HG03097 (cell line): ENCODE data around the gene MAPKAP1.

Experiments
- ATAC-seq: cut with Tn5 transposase; IDR thresholded peaks from one replicate; pipeline ENCODE4 v1.9.1; 2021; ENCODE audit not compliant: unreplicated experiment, low FRiP score

The MAPKAP1 gene

DNA sequence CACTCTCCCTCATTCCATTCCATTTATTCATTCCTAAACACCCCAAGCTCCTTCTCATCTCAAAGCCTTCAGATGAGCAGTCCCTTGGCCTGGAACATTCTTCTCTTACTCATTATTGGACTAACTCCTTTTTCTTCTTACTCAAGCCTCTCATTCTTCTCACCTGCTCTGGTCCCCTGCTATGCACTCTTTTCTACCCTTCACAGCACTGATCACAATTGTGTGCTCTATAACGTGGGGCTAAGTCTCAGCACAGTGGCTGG, 212.4 kb downstream of the MAPKAP1 start:
- ATAC-seq = no peak

DNA sequence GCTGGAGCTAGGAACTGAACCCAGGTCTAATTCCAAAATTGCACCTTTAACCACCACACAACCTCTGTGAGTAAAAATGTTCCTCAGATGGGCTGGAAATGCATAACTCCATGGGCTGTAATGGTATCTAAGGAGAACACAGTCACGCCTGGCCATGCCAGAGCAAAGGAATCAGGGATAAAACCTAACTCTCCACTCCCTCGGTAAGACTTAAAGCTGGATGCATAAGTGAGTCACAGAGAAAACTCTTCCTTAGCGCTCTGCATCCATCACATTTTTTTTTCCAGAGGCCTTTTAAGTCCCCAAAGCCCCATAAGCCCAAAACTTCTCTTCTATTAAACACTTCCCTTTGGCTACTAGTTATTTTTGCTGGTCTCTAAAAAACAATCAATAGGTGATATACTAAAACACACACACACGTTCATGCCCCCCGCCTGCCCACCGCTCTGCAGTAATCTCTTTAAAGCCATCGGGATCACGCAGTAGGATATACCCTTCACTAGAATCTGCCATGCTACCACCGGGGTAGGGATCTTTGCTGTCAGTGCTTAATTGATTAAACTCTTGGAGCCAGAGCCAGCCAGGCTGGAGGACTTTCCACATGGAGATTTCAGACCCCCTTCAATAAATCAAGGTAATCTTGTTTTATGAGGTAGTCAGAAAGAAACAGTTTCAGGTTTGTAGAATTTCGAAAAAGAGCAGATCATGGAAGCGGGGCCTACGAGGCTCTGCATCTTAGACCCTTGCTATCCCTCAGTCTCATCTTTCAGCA, 212.9 kb downstream of the MAPKAP1 start:
- no peak for ATAC-seq

DNA sequence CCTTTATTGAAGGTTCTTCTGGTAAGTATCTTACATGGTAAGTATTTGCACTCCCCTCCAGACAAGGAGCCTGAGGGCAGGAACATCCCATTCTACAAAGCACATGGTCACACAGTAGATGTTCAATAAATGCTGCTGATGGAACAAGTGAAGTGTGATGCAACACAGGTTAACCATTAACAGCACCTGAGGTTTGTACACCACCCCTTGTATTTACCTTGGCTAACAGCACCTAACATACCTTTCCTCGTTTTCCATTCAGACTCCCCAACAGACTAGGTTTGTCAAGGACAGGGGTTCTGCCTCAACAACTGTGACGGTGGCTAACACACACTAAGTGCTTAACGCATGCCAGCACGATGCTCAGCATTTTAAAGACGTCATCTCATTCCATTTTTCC, 213.6 kb downstream of the MAPKAP1 start:
- no peak for ATAC-seq

DNA sequence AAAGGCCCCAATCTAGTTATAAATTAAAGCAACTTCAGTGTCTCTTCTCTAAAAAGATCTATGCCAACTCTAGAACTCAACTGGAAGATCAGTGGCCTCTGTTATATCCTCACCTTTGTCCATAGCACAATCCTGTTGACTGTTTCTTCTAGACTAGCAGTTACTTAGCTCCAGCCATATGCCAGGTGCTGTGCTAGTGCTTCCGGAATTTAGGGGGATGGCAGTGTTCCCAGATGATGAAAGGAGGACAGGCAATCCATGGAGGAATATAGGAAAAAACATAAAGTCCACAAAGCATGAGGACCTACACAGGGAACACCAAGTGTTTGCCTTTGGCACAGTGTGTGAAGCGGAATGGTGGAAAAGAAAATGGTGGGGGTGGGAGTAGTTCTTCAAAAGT, 214.3 kb downstream of the MAPKAP1 start:
- no peak for ATAC-seq

DNA sequence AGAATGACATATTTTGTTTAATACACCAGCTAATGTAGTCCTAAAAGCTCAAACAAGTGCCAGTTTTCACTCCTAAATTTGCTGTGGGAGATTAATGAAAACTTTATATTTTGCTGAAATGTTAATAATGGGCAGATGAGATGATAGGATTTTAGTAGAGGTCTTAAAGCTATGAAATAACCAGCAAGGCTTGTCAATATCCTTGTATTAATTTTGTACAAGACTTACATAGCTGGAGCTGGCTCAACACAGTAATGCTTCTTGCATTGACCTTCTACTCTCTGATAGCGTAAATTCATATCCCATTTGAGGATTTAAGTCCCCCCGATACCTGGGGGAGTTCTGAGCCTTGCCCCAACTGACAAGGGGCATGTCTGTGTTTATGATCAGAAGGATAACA, 219.2 kb downstream of the MAPKAP1 start:
- ATAC-seq = no peak

DNA sequence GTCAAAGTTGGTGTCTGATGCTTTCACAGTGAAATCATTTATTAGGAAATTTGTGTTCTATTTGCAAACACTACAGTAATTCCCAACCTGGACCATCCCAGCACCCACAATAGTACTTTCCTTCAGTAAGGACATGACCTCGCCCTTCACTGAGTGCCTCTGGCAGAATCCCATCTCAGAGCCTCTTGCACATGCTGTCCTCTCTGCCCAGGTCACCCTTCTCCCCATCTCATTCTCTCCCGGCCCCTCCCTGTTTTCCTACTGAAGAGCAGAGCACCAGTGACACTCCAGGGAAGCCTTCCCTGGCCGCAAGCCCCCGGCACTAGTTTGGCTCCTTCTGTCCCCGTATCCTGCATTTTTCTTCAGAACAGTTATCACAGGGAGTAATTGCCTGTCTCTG, 220.4 kb downstream of the MAPKAP1 start:
- ATAC-seq = no peak

DNA sequence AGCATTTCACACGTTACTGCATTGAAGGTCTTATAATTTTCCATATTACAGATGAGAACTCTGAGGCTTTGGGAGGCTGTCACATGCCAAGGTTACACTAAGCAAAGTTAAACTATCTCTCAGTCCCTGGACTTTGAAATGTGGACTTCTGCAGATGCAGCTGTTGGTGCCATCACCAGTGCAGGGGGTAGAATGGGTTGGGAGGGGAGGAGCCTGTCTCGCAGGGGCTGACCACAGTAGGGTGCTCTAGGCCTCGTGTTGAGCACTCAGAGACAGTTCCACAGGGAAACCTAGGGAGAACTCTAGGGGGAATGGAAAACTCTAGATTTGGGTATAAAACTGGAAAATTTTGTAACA, 220.9 kb downstream of the MAPKAP1 start:
- no peak for ATAC-seq

DNA sequence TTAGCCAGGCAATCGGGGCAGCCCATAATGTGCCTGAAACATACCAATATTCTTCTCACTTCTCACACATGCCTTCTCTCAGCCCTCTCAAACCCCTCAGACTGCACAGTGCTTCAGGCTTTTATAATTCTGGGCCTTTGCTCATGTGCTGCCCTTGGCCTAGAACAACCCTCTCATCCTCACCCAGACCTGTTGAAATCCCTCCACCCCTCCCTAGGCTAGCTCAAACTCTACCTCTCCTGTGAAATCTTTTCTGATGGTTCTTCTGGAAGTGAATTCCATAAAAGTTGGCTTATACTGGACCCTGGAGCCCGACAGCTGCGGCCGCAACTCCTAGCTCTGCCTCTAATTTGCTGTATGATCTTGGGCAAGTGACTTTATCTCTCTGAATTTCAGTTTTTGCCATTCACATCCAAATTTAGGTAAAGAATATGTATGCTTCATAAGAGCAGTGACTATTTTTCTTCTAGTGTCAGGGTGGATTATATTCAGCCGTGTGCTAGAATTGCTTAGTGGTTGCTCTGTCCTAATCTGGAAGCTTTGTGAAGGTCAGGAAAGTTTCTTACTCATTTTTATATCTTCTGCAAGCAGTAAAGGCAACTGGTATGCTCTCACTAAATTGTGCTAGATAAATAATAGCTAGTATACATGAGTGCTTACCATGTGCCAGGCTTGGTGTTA, 221.4 kb downstream of the MAPKAP1 start:
- no peak for ATAC-seq

DNA sequence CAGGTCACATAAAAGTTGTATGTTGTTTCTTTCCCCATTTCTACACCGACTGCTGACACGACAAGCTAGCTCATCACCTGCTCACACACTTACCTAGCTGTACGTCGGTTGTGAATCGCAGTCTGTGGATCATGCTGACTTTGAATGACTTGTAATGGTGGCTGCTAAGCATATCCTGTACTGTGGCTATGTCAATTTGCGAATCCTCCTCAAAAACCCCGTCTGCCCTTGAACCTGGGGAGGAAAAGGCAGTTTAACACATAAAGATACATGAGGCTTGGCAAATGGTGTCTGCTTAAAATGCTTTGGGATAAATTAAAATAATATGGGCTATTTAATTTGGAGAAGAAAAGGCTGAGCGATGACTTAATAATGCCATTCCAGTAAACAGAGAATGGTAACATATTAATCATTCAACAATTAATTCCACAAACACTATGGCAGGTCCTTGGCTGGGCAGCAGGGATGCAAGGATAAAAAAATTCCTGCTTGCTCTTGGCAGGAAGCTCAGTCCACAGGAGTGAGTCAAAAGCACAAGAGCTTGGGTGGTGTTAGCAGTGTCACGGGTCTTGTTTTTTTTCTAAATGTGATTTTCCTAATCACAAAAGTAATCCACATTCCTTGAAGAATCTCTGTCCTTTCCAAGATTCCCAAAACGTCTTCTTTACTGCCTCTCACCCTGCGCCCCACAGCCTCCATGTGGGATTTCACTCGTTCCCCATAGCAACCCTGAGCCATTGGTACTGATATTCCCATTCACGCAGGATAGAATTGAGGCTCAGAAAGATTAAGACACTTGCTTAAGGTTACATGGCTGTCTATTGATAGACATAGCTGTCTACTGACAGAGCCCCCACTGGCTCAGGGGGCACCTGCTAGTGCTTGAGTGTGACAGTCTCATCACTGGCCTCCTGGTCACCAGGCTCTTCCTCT, 222.4 kb downstream of the MAPKAP1 start:
- no peak for ATAC-seq

DNA sequence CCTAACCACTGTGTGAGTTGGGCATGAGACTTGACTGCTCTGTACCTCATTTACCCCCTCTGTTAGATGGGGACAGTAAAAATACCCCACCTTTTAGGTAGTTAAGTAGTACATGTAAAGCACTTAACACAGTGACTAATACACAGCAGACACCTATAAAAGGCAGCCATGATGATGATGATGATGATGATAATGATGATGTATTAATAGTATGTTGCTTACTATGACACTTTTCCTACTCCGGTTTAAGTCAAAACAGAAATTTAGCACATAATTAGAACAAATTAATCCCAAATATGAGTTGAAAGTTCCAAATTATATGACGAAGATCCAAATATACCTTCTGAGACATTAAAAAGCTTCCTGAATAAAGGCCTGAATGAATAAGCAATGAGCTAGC, 223.3 kb downstream of the MAPKAP1 start:
- no peak for ATAC-seq

DNA sequence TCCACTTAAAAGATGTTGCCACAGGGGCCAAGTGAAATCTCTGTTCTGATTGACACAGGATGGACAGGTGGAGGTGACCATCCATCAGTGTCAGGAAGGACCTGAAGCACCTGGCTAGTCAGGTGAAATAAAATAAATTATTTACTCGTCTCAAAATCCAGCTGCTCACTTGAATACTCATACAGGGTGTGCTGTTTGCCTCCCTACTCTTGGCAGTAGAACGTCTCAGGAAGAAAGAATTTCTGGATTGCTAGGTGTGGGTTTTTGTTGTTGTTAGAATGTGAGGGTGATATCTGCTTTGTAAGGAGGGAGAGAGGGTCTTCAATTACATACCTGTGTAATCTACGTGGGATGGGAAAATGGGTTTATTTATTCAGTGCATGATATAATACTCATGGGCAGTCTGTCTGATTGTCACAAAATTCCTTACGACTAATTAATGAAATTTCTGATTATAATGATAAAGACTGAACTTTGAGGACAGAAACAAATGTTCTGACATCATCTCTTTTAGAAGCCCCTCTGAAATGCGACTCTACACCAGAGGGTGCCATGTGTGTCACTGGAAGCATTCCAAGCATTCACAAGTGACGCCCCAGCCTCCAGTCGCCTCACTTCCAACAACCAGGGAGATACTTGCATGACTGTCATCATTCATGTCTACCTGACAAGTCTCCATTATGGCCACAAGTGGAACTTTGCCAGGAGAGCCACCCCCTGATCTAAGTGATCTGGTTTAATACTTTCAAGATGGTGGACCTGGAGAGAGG, 227.0 kb downstream of the MAPKAP1 start:
- no peak for ATAC-seq

DNA sequence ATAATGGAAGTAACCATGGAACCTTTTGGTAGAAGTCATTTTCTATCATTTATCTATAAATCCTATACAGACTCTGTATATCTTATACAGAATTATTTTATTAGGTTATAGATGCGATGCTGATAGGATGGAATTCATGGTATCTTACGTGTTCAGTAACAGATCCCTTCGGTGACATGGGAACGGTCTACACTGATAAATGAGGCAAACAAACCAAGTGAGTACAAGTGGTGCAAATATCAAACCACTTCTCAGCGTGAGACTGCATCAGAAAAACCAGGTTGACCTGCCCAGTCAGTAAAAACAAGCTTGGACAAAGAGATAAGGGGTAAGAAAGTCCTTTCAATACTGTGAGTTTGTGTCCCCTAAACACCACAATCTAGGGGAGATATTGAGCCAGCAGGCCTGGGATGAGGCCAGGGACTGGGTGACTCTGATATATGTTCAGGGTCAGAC, 229.9 kb downstream of the MAPKAP1 start:
- ATAC-seq = no peak

DNA sequence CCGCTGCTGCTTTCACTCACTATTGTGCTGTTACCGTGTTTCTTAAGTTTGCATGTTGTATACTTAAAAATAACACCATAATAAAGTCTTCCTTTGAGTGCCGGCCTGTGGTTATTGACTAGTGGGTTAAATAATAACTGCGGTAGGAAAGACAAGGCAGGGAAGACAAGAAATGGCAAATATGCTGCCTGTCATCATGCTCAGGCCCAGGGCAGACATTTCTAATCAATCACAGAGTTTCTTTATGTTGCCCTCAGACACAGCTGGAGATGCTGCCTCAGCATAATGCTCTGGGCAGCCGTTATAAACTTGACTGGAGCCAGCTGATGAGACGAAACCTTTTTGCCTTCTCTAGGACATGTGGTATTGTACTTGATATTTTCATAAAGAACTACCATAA, 230.4 kb downstream of the MAPKAP1 start:
- ATAC-seq = no peak

DNA sequence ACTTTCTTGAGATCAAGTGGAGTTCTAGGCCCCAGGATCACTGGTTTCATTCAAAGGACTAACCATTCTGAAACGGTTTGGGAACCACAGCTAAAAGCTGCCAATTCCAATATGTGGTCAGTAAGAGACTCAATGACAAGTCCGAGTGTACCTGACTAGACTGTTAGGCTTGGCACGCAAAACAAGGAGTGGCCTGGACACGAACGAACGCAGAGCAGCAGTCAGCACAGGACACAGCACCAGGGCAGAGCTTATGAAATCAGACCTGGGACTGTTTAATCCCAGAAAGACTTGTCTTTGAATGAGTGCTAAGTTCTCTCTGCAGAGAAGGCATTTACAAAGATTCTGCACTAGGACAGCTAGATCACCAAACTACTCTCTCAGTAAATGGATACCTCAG, 231.6 kb downstream of the MAPKAP1 start:
- no peak for ATAC-seq

DNA sequence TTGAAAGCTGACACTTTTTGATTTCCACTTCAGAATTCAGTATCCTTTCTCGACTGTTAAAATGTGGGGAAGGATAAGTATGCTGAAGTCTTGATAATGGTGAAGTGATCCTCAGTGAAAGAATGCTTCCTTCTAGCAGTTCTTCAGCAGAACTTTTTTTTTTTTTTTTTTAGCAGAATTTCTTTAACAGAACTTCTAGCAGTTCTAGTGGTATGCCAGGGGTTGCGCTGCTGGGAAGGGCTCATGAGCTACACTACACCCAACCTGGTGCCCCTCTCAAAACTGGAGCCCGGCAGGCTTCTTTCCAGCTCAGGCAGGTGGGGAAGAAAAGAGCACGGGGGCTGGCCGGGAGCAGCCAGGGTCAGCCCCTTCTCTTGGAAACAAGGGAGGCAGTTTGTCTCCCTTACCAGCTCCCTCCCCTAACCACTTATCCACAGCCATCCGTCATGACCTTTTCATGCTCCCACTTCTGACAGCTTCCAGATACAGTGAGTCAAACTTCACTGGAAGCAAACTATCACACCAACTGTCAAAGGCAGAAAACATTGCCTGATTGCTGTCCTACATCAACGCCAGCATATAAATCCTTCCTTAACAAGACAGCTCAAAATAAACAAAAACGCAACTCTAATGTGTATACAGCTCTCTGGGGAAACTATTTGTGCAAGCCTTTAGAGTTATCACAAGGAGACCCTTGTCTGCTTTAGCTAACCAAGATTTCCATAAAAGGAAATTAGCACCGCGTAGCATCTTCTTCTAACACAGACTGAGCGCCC, 233.9 kb downstream of the MAPKAP1 start:
- ATAC-seq = no peak

DNA sequence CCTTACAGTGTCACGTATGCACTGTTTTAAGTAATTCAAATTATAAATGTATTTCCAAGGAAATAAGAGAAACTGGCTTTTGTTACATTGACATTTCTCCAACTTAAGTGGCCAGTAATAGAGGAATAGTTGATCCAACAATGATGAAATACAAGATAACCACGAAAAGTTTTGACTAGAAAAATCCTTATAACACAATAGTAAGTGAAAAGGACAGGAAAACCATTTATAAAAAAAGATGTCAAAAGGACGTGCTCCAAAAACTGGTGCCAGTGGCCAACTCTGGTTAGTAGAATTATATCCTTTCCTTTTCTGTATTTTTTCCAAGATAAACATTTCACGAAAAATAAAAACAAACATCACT, 234.5 kb downstream of the MAPKAP1 start:
- no peak for ATAC-seq

DNA sequence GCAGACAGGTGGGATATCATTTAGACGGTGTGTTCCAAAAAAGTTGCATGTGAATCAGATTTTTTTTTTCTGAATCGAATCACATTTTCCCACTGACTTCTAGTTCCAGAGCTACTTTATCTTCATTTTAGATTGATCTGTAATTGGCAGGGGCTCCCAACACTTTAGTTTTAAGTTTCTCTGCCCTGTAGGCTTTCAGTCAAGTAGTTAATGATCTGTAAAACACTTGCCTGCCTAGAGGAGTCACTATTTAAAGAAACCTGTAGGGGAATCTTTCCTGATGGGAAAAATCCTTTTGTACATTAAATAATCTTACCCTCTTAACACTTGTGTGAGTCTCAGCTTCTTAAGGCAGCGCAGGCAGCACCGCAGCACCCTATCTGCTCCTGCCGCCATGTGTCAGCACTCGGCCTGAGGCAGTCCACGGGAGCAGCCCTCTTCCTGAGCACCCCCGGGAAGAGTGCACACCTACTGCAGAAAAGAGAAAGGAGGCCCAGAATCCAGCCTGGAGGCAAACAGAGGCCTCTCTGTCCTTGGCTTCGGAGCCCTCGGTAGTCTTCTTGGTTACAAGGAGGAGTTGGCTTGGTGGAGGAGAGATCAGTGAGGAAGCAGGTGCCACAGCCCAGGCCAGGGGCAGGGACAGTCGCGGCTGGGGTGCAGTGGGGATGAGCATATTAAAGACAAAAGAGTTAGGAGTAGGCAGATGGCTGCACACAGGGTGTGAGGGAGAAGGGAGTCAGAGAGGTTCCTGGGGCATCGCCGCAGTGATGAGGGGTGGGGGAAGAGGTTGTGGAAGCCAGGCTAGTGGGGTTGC, 236.0 kb downstream of the MAPKAP1 start:
- no peak for ATAC-seq

DNA sequence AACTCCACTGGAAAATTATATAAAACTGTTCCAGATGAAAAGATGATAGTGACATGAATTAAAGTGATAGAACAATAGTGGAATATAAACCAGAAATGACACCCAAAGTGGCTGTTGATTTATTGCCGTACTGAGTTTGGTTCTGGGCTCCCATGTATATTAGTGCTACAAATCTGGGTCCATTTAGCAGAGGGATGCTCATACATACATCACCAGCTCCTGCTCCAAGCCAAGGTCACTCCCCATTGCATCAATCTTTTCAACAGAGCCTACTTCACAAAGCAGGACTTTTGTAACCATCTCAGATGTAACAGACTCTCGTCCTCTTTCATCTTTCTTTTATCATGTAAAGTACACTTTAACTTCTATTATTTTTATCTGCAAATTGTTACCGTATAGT, 236.8 kb downstream of the MAPKAP1 start:
- ATAC-seq = no peak

DNA sequence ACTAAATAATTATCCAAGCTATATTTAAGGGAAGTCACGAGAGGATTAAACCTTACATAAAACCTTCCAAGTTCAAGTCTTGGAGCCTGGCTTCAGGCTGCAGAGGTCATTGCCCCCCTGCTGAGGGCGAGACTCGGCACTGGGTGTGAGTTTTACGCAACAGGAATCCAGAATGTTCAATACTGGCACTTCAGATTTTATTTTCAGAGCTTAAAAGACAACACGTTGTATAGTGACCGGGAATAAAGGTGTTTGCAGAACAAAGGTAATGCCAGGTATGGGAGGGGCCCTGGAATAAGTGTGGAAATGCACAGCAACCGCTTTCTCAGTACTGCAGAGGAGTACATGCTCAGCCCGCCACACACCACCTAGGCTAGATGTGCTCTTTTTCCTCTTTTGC, 238.4 kb downstream of the MAPKAP1 start:
- no peak for ATAC-seq
